HepG2 (cell line): ENCODE measurements around the gene CXCR5. TPM values are rescaled to one million over a fixed set of nuclear protein-coding genes. Genes with fewer than 3 reads are reported as not detected.

Experiments used
- ATAC-seq: fragments of 200-7000 bp; cut with Tn5 transposase; 3 replicates; pipeline ENCODE4 v1.9.1; 2020; ENCODE audit warnings: mild to moderate bottlenecking, moderate library complexity
- BruUV-seq: library from RNA; stranded (reverse); fragments of 400-500 nt; replicated peaks from 2 replicates; lab custom pipeline; 2021; lab: Mats Ljungman, UMichigan
- CTCF ChIA-PET: fragments of 300-600 bp; formaldehyde crosslinking; extraction: SDS; loops from one replicate; lab custom pipeline; 2021; ENCODE audit warnings: low total read pairs, inconsistent platforms, low intra/inter-chr PET ratio; lab: Yijun Ruan, JAX
- POLR2A ChIA-PET: fragments of 350-600 bp; sonication (Branson Sonifier 250); formaldehyde crosslinking; loops from one replicate; lab custom pipeline; 2020; ENCODE audit warnings: antibody characterized with exemption, inconsistent platforms; lab: Yijun Ruan, JAX
- DNase-seq: peaks from one replicate; pipeline ENCODE4 v3.0.0-alpha.2; 2015; ENCODE audit warnings: low spot score
- FAIRE-seq: peaks from 3 replicates; lab custom pipeline; 2011; peaks lifted over from hg19 to GRCh38; lab: Jason Lieb, UNC
- H2AFZ ChIP-seq: one replicate; pipeline ENCODE4 v1.6.1; 2011; ENCODE audit warnings: low read length, inconsistent platforms
- H3K27ac ChIP-seq: fragments of 300-600 bp; 3 replicates; pipeline ENCODE4 v1.8.0; 2011; ENCODE audit warnings: mixed run types, mild to moderate bottlenecking, mixed read lengths, low read length, inconsistent platforms; ENCODE audit not compliant: insufficient read depth; ENCODE audit errors: extremely low read length
- H3K27me3 ChIP-seq, 2 experiments: fragments of 200-600 bp in 1 of 2; 2 replicates in 1 of 2; 3 replicates in 1 of 2; pipeline versions ENCODE4 v1.6.0 to v1.8.0; 2011; ENCODE audit warnings: low read length in 2 of 2, mild to moderate bottlenecking in 2 of 2, moderate library complexity in 2 of 2, inconsistent platforms in 1 of 2; ENCODE audit not compliant: insufficient read depth in 2 of 2, control insufficient read depth in 1 of 2
- H3K36me3 ChIP-seq, 2 experiments: fragments of 200-600 bp in 1 of 2; replicated peaks in 1 of 2; 2 replicates in 1 of 2; 3 replicates in 1 of 2; pipeline versions ENCODE4 v1.5.1 to v1.8.0; 2011; ENCODE audit warnings: low read length in 2 of 2, inconsistent platforms in 1 of 2; ENCODE audit not compliant: insufficient read depth in 2 of 2, control insufficient read depth in 1 of 2
- H3K4me1 ChIP-seq: 2 replicates; pipeline ENCODE4 v1.5.1; 2012; ENCODE audit warnings: low read length, inconsistent platforms; ENCODE audit not compliant: insufficient read depth
- H3K4me2 ChIP-seq: 2 replicates; pipeline ENCODE4 v1.6.0; 2011; ENCODE audit warnings: low read depth, low read length, inconsistent platforms
- H3K4me3 ChIP-seq, 3 experiments: fragments of 200-600 bp in 1 of 3; sonication (generic), shearing (Covaris generic) in 1 of 3; replicated peaks in 1 of 3; 2 replicates each; pipeline ENCODE4 v1.5.1; 2011 to 2016; ENCODE audit warnings: low read length in 3 of 3, inconsistent platforms in 2 of 3, low read depth in 2 of 3, mild to moderate bottlenecking in 2 of 3, control low read depth in 1 of 3, mixed read lengths in 1 of 3; ENCODE audit not compliant: insufficient read depth in 1 of 3
- H3K79me2 ChIP-seq: one replicate; pipeline ENCODE4 v1.6.1; 2011; ENCODE audit warnings: low read length, inconsistent platforms; ENCODE audit not compliant: insufficient read depth
- H3K9ac ChIP-seq: 2 replicates; pipeline ENCODE4 v1.6.0; 2011; ENCODE audit warnings: mild to moderate bottlenecking, low read depth, low read length, inconsistent platforms; ENCODE audit not compliant: insufficient read depth
- H3K9me3 ChIP-seq: 2 replicates; pipeline ENCODE4 v1.5.1; 2012; ENCODE audit warnings: mild to moderate bottlenecking, low read length
- H4K20me1 ChIP-seq: 2 replicates; pipeline ENCODE4 v1.6.0; 2011; ENCODE audit warnings: inconsistent platforms, mild to moderate bottlenecking, low read length, moderate library complexity; ENCODE audit not compliant: insufficient read depth
- ATM ChIP-seq: fragments of 450-650 bp; IDR thresholded peaks from 2 replicates; pipeline ENCODE4 v1.7.1; 2017; ENCODE audit warnings: mild to moderate bottlenecking, borderline replicate concordance
- FOXP1 ChIP-seq, 2 experiments: fragments of 450-650 bp in 1 of 2; IDR thresholded peaks; 2 replicates each; pipeline ENCODE4 v1.6.1; 2017 to 2018; ENCODE audit warnings: antibody characterized with exemption in 1 of 2
- JARID2 ChIP-seq: sonication (generic); formaldehyde crosslinking; IDR thresholded peaks from 2 replicates; pipeline ENCODE4 v1.8.1; 2023; ENCODE audit warnings: missing genetic modification reagents, inconsistent platforms; ENCODE audit not compliant: insufficient replicate concordance
- KAT7 ChIP-seq: IDR thresholded peaks from 2 replicates; pipeline ENCODE4 v1.6.1; 2018; ENCODE audit warnings: borderline replicate concordance, missing compliant biosample characterization
- KLF16 ChIP-seq, 2 experiments: sonication (generic) in 1 of 2; formaldehyde crosslinking in 1 of 2; IDR thresholded peaks; 2 replicates each; pipeline versions ENCODE4 v1.6.1 to v1.8.0; 2016 to 2023; ENCODE audit warnings: missing genetic modification reagents in 2 of 2, missing compliant biosample characterization in 1 of 2
- NFE2 ChIP-seq: sonication (generic); formaldehyde crosslinking; IDR thresholded peaks from 2 replicates; pipeline ENCODE4 v1.4.0; 2020; ENCODE audit warnings: missing genetic modification reagents
- SP5 ChIP-seq: IDR thresholded peaks from 2 replicates; pipeline ENCODE4 v1.6.1; 2016; ENCODE audit warnings: low read depth, borderline replicate concordance
- TOPORS ChIP-seq: sonication (generic); formaldehyde crosslinking; IDR thresholded peaks from 2 replicates; pipeline ENCODE4 v1.8.0; 2023; ENCODE audit warnings: mild to moderate bottlenecking, missing genetic modification reagents
- ZNF224 ChIP-seq: sonication (generic); formaldehyde crosslinking; IDR thresholded peaks from 2 replicates; pipeline ENCODE4 v1.5.0; 2020; ENCODE audit warnings: mild to moderate bottlenecking, missing genetic modification reagents
- ZNF512B ChIP-seq: sonication (generic); formaldehyde crosslinking; IDR thresholded peaks from 2 replicates; pipeline ENCODE4 v1.5.1; 2020; ENCODE audit warnings: missing genetic modification reagents, mild to moderate bottlenecking, borderline replicate concordance
- ZNF616 ChIP-seq: sonication (generic); formaldehyde crosslinking; IDR thresholded peaks from 2 replicates; pipeline ENCODE4 v1.5.0; 2020; ENCODE audit warnings: low read depth, mild to moderate bottlenecking, missing genetic modification reagents
- ZNF629 ChIP-seq: sonication (generic); formaldehyde crosslinking; conservative IDR thresholded peaks from 2 replicates; pipeline ENCODE4 v1.5.0; 2020; ENCODE audit warnings: missing genetic modification reagents
- WGBS: methylation state at CpG from one replicate; pipeline ENCODE4 v1.1.6; 2017; ENCODE audit warnings: low lambda C conversion rate; 5-methylcytosine and 5-hydroxymethylcytosine counted together
- in situ Hi-C: cut with HindIII; loops from 2 replicates; pipeline ENCODE4 v1.10.0; 2017; ENCODE audit warnings: low pct_unique_long_range_greater_than_20kb; ENCODE audit not compliant: extremely low pct_ligation_motif_present
- intact Hi-C: fragments of 100-400 bp; cut with micrococcal nuclease; formaldehyde crosslinking; loops from one replicate; pipeline ENCODE4 v1.10.0; 2022; ENCODE audit not compliant: unreplicated experiment
- polyA plus RNA-seq, 8 experiments: library from polyadenylated mRNA; depleted of rRNA in 3 of 8; stranded (reverse) in 7 of 8; unstranded in 1 of 8; fragments of >200 nt; fragmentation: Illumina TruSeq in 4 of 8; extraction: Trizol in 4 of 8; gene quantifications; 2 replicates each; pipeline versions ENCODE4 v1.2.1 to v1.2.3, GENCODE V29; 2011 to 2016; ENCODE audit warnings: low read depth in 4 of 8, missing spikeins in 1 of 8, mixed read lengths in 1 of 8; ENCODE audit not compliant: insufficient read depth in 1 of 8
- total RNA-seq, 5 experiments: library from RNA; depleted of rRNA; stranded (reverse); fragments of >200 nt; fragmentation: Illumina TruSeq; extraction: Trizol; gene quantifications; 2 replicates each; pipeline ENCODE4 v1.2.3, GENCODE V29; 2016; ENCODE audit warnings: low read depth in 1 of 5
- TF ChIP-seq, protein P1 (sequence below): IDR thresholded peaks from 2 replicates; pipeline ENCODE4 v1.6.1; 2012; ENCODE audit warnings: low read depth, low read length, improper control_type of control experiment

Gene CXCR5
- total and polyA plus RNA-seq, 2 of the 13 experiments (the other 11 are each of a cell fraction or from before 2014, with no cell fraction given): not detected

DNA sequence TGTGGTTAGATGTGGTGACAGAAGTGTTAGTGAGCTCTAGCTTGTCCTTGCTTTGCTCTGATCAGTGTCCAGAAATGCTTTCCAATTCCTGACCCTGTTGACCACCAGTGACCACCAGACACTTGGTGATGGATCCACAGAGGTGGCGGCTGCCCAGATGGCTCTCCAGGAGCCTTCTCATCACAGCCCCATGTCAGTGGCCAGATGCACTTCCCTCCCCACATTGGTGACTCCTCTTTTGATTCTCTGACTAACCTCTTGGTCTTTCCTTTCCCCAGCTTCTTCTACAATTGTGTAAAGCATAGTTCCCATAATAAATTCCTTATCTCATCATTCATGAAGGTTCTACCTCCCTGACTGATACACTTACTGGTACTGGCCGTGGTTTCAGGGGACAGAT is 40.1 kb upstream of the CXCR5 start:
- Histone ChIP-seq H2AFZ (no peak overlapping the region), H3K27me3 (no peaks in the 10 kb centered on the region), H3K4me2 (no peak overlapping the region), H3K4me1 (peaks cover 32% of the 10 kb centered on the region), H3K27ac (no peak overlapping the region), H3K9me3 (no peaks in the 10 kb centered on the region), H3K4me3 (no peak overlapping the region), H3K79me2 (no peaks in the 10 kb centered on the region), H3K36me3 (no peaks in the 10 kb centered on the region), H4K20me1 (no peaks in the 10 kb centered on the region), H3K9ac (no peak overlapping the region)
- ChIA-PET CTCF (no interaction called here), POLR2A (no interaction called here)
- DNase-seq (no peak), FAIRE-seq (no peak), ATAC-seq (no peak)
- intact Hi-C loops: no loop called here
- no TSS peak for BruUV-seq
- in situ Hi-C loops: no loop called here
- TF ChIP-seq, protein P1, sequence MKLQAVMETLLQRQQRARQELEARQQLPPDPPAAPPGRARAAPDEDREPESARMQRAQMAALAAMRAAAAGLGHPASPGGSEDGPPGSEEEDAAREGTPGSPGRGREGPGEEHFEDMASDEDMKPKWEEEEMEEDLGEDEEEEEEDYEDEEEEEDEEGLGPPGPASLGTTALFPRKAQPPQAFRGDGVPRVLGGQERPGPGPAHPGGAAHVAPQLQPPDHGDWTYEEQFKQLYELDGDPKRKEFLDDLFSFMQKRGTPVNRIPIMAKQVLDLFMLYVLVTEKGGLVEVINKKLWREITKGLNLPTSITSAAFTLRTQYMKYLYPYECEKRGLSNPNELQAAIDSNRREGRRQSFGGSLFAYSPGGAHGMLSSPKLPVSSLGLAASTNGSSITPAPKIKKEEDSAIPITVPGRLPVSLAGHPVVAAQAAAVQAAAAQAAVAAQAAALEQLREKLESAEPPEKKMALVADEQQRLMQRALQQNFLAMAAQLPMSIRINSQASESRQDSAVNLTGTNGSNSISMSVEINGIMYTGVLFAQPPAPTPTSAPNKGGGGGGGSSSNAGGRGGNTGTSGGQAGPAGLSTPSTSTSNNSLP: no peak
- no peak for TF ChIP-seq ZNF512B (CRISPR knock-in tag)
- TF ChIP-seq ATM: no peak
- no peak for TF ChIP-seq JARID2 (CRISPR knock-in tag)
- no peak for TF ChIP-seq TOPORS (CRISPR knock-in tag)
- TF ChIP-seq SP5 (CRISPR knock-in tag): no peak
- no peak for TF ChIP-seq FOXP1 (IDR thresholded peaks at IDR 0.05)
- no peak for TF ChIP-seq FOXP1 (CRISPR knock-in tag; IDR thresholded peaks at IDR 0.05)
- no peak for TF ChIP-seq KAT7 (CRISPR knock-in tag)
- TF ChIP-seq NFE2 (CRISPR knock-in tag): no peak
- TF ChIP-seq ZNF616 (CRISPR knock-in tag): no peak
- TF ChIP-seq KLF16 (CRISPR knock-in tag; IDR thresholded peaks at IDR 0.05): no peak
- TF ChIP-seq ZNF224: no peak
- TF ChIP-seq ZNF629 (CRISPR knock-in tag): no peak
- 41% methylated on average over 2 of the region's 2 CpGs for WGBS
